DOHH2 (cell line): ENCODE results near the gene DGKB.

Experiments used
- EZH2phosphoT487 ChIP-seq: fragments of 200-600 bp; sonication (generic); IDR thresholded peaks from 2 replicates; pipeline ENCODE4 v1.6.1; 2017; ENCODE audit warnings: borderline replicate concordance, mild to moderate bottlenecking, antibody characterized with exemption, low read length, moderate library complexity, mixed read lengths
- TF ChIP-seq, protein P1 (sequence below): fragments of 200-600 bp; sonication (generic); IDR thresholded peaks from one replicate; pipeline ENCODE4 v1.5.1; 2014; ENCODE audit warnings: antibody characterized with exemption, mild to moderate bottlenecking, low read depth, low read length; ENCODE audit not compliant: poor library complexity, severe bottlenecking

DNA sequence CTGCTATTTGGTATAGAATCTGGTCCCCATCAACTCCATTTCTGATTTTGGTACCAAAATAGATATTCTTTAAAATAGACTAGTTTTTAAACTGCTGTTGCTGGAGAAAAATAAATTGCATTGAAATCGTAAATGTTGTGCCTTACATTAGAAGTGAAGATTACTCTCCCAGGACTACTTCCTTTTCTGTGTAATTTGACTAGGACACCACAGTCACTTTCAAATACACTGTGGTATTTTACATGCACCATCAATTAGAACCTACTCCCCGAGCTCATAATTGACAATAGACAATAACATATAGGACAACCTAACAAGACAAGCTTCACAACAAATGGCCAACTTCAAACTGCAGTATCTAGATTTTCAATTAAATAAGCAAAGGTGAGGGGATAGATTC is 211.5 kb downstream of the DGKB start:
- TF ChIP-seq, protein P1, sequence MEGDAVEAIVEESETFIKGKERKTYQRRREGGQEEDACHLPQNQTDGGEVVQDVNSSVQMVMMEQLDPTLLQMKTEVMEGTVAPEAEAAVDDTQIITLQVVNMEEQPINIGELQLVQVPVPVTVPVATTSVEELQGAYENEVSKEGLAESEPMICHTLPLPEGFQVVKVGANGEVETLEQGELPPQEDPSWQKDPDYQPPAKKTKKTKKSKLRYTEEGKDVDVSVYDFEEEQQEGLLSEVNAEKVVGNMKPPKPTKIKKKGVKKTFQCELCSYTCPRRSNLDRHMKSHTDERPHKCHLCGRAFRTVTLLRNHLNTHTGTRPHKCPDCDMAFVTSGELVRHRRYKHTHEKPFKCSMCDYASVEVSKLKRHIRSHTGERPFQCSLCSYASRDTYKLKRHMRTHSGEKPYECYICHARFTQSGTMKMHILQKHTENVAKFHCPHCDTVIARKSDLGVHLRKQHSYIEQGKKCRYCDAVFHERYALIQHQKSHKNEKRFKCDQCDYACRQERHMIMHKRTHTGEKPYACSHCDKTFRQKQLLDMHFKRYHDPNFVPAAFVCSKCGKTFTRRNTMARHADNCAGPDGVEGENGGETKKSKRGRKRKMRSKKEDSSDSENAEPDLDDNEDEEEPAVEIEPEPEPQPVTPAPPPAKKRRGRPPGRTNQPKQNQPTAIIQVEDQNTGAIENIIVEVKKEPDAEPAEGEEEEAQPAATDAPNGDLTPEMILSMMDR = no peak
- TF ChIP-seq EZH2phosphoT487 = no peak
